ENCODE data around the gene PCNX3. TPM values are rescaled to one million over a fixed set of nuclear protein-coding genes. Genes with fewer than 3 reads are reported as not detected.

The PCNX3 gene
- total and polyA plus RNA-seq, 2 of the 13 experiments (the other 11 are each of a cell fraction or from before 2014, with no cell fraction given): 16.2 to 23.0 TPM

GRCh38 chr11:65569973-65570918 lies 45.3 kb upstream of the PCNX3 start, which contains the start of gene ZNRD2 (continued):
- TF ChIP-seq TOE1 (CRISPR knock-in tag; IDR thresholded peaks at IDR 0.05): 0 out of 2 replicates have a peak, but pooled peaks have one; percentile 27
- TF ChIP-seq SYNCRIP (IDR thresholded peaks at IDR 0.05; ENCODE audit: insufficient read depth, low read depth, low read length): no peak
- TF ChIP-seq ZFP41 (CRISPR knock-in tag; IDR thresholded peaks at IDR 0.05; ENCODE audit: borderline replicate concordance): no peak
- TF ChIP-seq GLMP (CRISPR knock-in tag; IDR thresholded peaks at IDR 0.05; ENCODE audit: borderline replicate concordance): no peak
- peak; percentile 75 for TF ChIP-seq ZBTB40 (IDR thresholded peaks at IDR 0.05)
- peak; percentile 84; the same call in 1 of the 2 replicates for TF ChIP-seq ZBTB40 (CRISPR knock-in tag; IDR thresholded peaks at IDR 0.05)
- TF ChIP-seq DNMT1 (CRISPR knock-in tag; IDR thresholded peaks at IDR 0.05): peak; percentile 63; the same call in 1 of the 2 replicates
- 0 out of 2 replicates have a peak, but pooled peaks have one; percentile 55 for TF ChIP-seq SNAPC5 (CRISPR knock-in tag; IDR thresholded peaks at IDR 0.05; ENCODE audit: borderline replicate concordance)
- TF ChIP-seq SMYD3 (CRISPR knock-in tag; IDR thresholded peaks at IDR 0.05): no peak
- no peak; the same call in 1 of the 2 replicates for TF ChIP-seq ZNF234 (CRISPR knock-in tag; conservative IDR thresholded peaks at IDR 0.05)
- 0 out of 2 replicates have a peak, but pooled peaks have one; percentile 39 for TF ChIP-seq ZNF251 (CRISPR knock-in tag; IDR thresholded peaks at IDR 0.05)
- TF ChIP-seq PPARG (CRISPR knock-in tag; conservative IDR thresholded peaks at IDR 0.05): peak; percentile 64; the same call in 1 of the 2 replicates
- TF ChIP-seq ZNF350 (CRISPR knock-in tag; IDR thresholded peaks at IDR 0.05; ENCODE audit: borderline replicate concordance, low read depth): peak; percentile 98; the same call in 1 of the 2 replicates
- no peak for TF ChIP-seq NFE2L1 (CRISPR knock-in tag; IDR thresholded peaks at IDR 0.05; ENCODE audit: borderline replicate concordance)
